GM23248 (cell line): ENCODE data around the gene TRAK1.

ENCODE experiments used
- EZH2 ChIP-seq: fragments of 200-600 bp; sonication (generic); IDR thresholded peaks from 2 replicates; pipeline ENCODE4 v1.6.1; 2018; ENCODE audit warnings: antibody characterized with exemption, mild to moderate bottlenecking; ENCODE audit not compliant: insufficient read depth, poor library complexity, severe bottlenecking
- EZH2phosphoT487 ChIP-seq: fragments of 200-600 bp; sonication (generic); IDR thresholded peaks from 2 replicates; pipeline ENCODE4 v1.6.1; 2018; ENCODE audit warnings: antibody characterized with exemption, moderate library complexity, mild to moderate bottlenecking, low read depth; ENCODE audit not compliant: insufficient read depth

DNA sequence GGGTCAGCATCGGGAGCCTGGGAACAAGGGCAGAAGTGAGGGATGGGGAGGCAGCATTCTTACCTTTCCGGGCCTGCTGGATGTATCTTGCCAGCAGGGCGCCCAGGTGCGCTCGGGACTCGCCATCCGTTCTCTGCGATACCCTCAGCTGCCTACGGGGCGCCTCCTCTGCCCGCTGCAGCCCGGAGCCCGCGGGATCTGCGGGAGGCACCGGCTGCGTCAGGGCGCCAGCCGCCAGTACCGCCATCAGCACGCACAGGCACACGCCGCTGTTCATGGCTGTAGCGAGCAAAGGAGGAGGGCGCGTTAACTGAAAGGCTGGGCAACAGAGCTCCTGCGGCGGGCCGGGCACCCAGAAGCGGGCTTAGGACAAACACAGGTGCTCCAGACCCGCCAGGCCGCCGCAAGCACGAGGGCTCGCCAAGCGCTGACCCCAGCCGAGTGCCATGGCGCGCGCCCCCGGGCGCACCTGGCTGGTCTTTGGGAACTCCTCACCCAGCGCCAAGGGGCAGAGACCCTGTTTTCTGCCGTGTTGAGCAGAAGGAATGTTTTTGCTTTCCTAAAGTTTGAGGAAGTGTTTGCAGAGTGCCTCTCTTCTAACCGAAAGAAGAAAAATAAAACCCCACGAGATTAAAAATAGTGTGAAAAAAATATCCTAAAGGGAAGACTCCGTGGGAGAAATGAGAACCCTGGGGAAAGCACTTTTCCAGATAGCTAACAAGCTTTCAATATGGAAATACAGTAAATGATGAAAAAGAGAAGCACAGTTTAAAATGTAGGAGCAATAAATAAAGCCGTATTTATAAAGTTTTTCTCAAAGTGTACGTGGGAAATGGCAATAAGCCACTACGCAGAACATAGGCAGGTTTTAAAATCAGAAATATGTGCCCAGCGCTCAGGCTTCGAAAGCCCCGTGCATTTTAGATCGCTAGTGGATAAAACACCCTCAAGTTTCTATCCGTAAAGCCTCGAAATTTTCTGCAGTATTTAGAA is 172.5 kb downstream of the TRAK1 start:
- TF ChIP-seq EZH2phosphoT487 = no peak
- peak; percentile 92 for TF ChIP-seq EZH2
